ENCODE measurements around the gene TKFC. TPM values are rescaled to one million over a fixed set of nuclear protein-coding genes. Genes with fewer than 3 reads are reported as not detected.

The TKFC gene
- total RNA-seq, 1 experiment from 2014 or later, result 82.3 TPM

- POLR2A ChIA-PET (ENCODE audit: low non-redundant PET), result no interaction called here
- no peak overlapping the region for H3K27ac ChIP-seq (ENCODE audit: low read depth, low read length, poor library complexity, severe bottlenecking)
- CTCF ChIA-PET, result no interaction called here
Observed at GRCh38 chr11:61328351-61328750, 4.7 kb upstream of the TKFC start.

GRCh38 chr11:61329871-61330270, 3.2 kb upstream of the TKFC start:
- DNase-seq (ENCODE audit: low spot score), result no peak
- no peaks in the 10 kb centered on the region for H3K27me3 ChIP-seq (replicated peaks; ENCODE audit: insufficient read depth, low read depth, low read length, poor library complexity)
- CTCF ChIA-PET, result no interaction called here
- H3K36me3 ChIP-seq (ENCODE audit: insufficient read depth, low read length, poor library complexity, severe bottlenecking), result peaks cover 41% of the 10 kb centered on the region
- no peak overlapping the region for H3K27ac ChIP-seq (ENCODE audit: low read depth, low read length, poor library complexity, severe bottlenecking)
- H3K4me1 ChIP-seq (ENCODE audit: insufficient read depth, low read length, poor library complexity, severe bottlenecking), result peaks cover 17% of the 10 kb centered on the region
- no TSS peak for BruUV-seq (replicated peaks)
- no peaks in the 10 kb centered on the region for H3K9me3 ChIP-seq (ENCODE audit: low read depth, low read length, poor library complexity, severe bottlenecking)
- POLR2A ChIA-PET (ENCODE audit: low non-redundant PET), result no interaction called here
- no peak overlapping the region for H3K4me3 ChIP-seq (ENCODE audit: low read depth, low read length, poor library complexity, severe bottlenecking)
- intact Hi-C loops (cut with micrococcal nuclease; ENCODE audit: unreplicated experiment), result no loop called here
- no peak for TF ChIP-seq EZH2 (IDR thresholded peaks at IDR 0.05; ENCODE audit: borderline replicate concordance, low read depth, low read length, poor library complexity, severe bottlenecking)
- no peak for TF ChIP-seq CTCF (conservative IDR thresholded peaks at IDR 0.05; ENCODE audit: low read depth, low read length)

More at GRCh38 chr11:61328351-61328750, 4.7 kb upstream of the TKFC start:
- no peaks in the 10 kb centered on the region for H3K9me3 ChIP-seq (ENCODE audit: low read depth, low read length, poor library complexity, severe bottlenecking)
- H3K4me1 ChIP-seq (ENCODE audit: insufficient read depth, low read length, poor library complexity, severe bottlenecking), result peaks cover 12% of the 10 kb centered on the region
- DNase-seq (ENCODE audit: low spot score), result no peak
- intact Hi-C loops (cut with micrococcal nuclease; ENCODE audit: unreplicated experiment), result no loop called here
- H3K27me3 ChIP-seq (replicated peaks; ENCODE audit: insufficient read depth, low read depth, low read length, poor library complexity), result no peaks in the 10 kb centered on the region
- peaks cover 56% of the 10 kb centered on the region for H3K36me3 ChIP-seq (ENCODE audit: insufficient read depth, low read length, poor library complexity, severe bottlenecking)
- BruUV-seq (replicated peaks), result no TSS peak
- no peak overlapping the region for H3K4me3 ChIP-seq (ENCODE audit: low read depth, low read length, poor library complexity, severe bottlenecking)
- TF ChIP-seq CTCF (conservative IDR thresholded peaks at IDR 0.05; ENCODE audit: low read depth, low read length), result no peak
- TF ChIP-seq EZH2 (IDR thresholded peaks at IDR 0.05; ENCODE audit: borderline replicate concordance, low read depth, low read length, poor library complexity, severe bottlenecking), result no peak

GRCh38 chr11:61331651-61332050, 1.4 kb upstream of the TKFC start:
- Histone ChIP-seq H3K36me3 (ENCODE audit: insufficient read depth, low read length, poor library complexity, severe bottlenecking) (peaks cover 26% of the 10 kb centered on the region), H3K4me3 (ENCODE audit: low read depth, low read length, poor library complexity, severe bottlenecking) (peak overlapping the region; percentile 94), H3K9me3 (ENCODE audit: low read depth, low read length, poor library complexity, severe bottlenecking) (no peaks in the 10 kb centered on the region), H3K27me3 (replicated peaks; ENCODE audit: insufficient read depth, low read depth, low read length, poor library complexity) (no peaks in the 10 kb centered on the region), H3K27ac (ENCODE audit: low read depth, low read length, poor library complexity, severe bottlenecking) (peak overlapping the region; percentile 87), H3K4me1 (ENCODE audit: insufficient read depth, low read length, poor library complexity, severe bottlenecking) (peaks cover 13% of the 10 kb centered on the region)
- ChIA-PET CTCF (no interaction called here), POLR2A (ENCODE audit: low non-redundant PET) (interaction anchor here (0.6 to 0.9 kb wide), 2 partner anchors 30 to 34 kb away, joined by 3 to 4 read pairs; partner anchors contain the start of genes CYB561A3 and TMEM138)
- intact Hi-C loops (cut with micrococcal nuclease; ENCODE audit: unreplicated experiment), result loop anchor here (2.0 kb wide), 1 partner anchor 177 kb away; the partner anchor contains the start of gene LRRC10B
- BruUV-seq (replicated peaks), result no TSS peak
- TF ChIP-seq EZH2 (IDR thresholded peaks at IDR 0.05; ENCODE audit: borderline replicate concordance, low read depth, low read length, poor library complexity, severe bottlenecking) (no peak), CTCF (conservative IDR thresholded peaks at IDR 0.05; ENCODE audit: low read depth, low read length) (no peak)
- no peak for DNase-seq (ENCODE audit: low spot score)

Data from A673 (cell line).